OCI-LY7 (cell line): ENCODE measurements around the gene DNAAF8. TPM values are rescaled to one million over a fixed set of nuclear protein-coding genes. Genes with fewer than 3 reads are reported as not detected.
A peak's percentile ranks its signal among the peaks of the same experiment; 100 is the strongest.

ENCODE experiments used
- BruUV-seq: library from RNA; stranded (reverse); fragments of 400-500 nt; replicated peaks from 2 replicates; lab custom pipeline; 2021; lab: Mats Ljungman, UMichigan
- CTCF ChIA-PET: fragments of 300-600 bp; sonication (Branson Sonifier 250); formaldehyde crosslinking; loops from one replicate; lab custom pipeline; 2022; ENCODE audit warnings: antibody characterized with exemption; ENCODE audit not compliant: unreplicated experiment; lab: Charles Lee
- POLR2A ChIA-PET: fragments of 300-600 bp; sonication (Branson Sonifier 250); formaldehyde crosslinking; loops from one replicate; lab custom pipeline; 2022; ENCODE audit warnings: antibody characterized with exemption; lab: Charles Lee
- DNase-seq: peaks from one replicate; pipeline ENCODE4 v3.0.0-alpha.2; 2015; ENCODE audit warnings: low spot score
- H2AFZ ChIP-seq: fragments of 200-600 bp; sonication (generic), shearing (Covaris generic); 2 replicates; pipeline ENCODE4 v1.6.1; 2014; ENCODE audit warnings: mild to moderate bottlenecking, antibody characterized with exemption, low read length, moderate library complexity
- H3K27ac ChIP-seq: fragments of 200-600 bp; sonication (generic); 2 replicates; pipeline ENCODE4 v1.5.1; 2014; ENCODE audit warnings: mixed run types, low read depth, mild to moderate bottlenecking, moderate library complexity, low read length, inconsistent platforms; ENCODE audit not compliant: poor library complexity, severe bottlenecking
- H3K36me3 ChIP-seq: fragments of 200-600 bp; sonication (generic); 2 replicates; pipeline ENCODE4 v1.6.1; 2014; ENCODE audit warnings: mild to moderate bottlenecking, antibody characterized with exemption, low read length, moderate library complexity, mixed read lengths; ENCODE audit not compliant: insufficient read depth
- H3K4me1 ChIP-seq: fragments of 200-600 bp; sonication (generic); 2 replicates; pipeline ENCODE4 v1.5.1; 2014; ENCODE audit warnings: mild to moderate bottlenecking, low read length; ENCODE audit not compliant: insufficient read depth, poor library complexity, severe bottlenecking
- H3K4me2 ChIP-seq: fragments of 200-600 bp; sonication (generic); 2 replicates; pipeline ENCODE4 v1.6.1; 2014; ENCODE audit warnings: mild to moderate bottlenecking, low read length
- H3K4me3 ChIP-seq: fragments of 200-600 bp; sonication (generic); 2 replicates; pipeline ENCODE4 v1.5.1; 2014; ENCODE audit warnings: mild to moderate bottlenecking, low read depth, low read length; ENCODE audit not compliant: poor library complexity, severe bottlenecking
- H3K79me2 ChIP-seq: fragments of 200-600 bp; sonication (generic); 2 replicates; pipeline ENCODE4 v1.6.1; 2016; ENCODE audit warnings: low read depth, mild to moderate bottlenecking, low read length, moderate library complexity, mixed read lengths; ENCODE audit not compliant: insufficient read depth
- H3K9me2 ChIP-seq: fragments of 200-600 bp; sonication (generic); 2 replicates; pipeline ENCODE4 v1.6.1; 2016; ENCODE audit warnings: mild to moderate bottlenecking, low read length, mixed read lengths; ENCODE audit not compliant: insufficient read depth
- H3K9me3 ChIP-seq: fragments of 200-600 bp; sonication (generic); 2 replicates; pipeline ENCODE4 v1.6.1; 2014; ENCODE audit warnings: mild to moderate bottlenecking, mixed run types, low read length, mixed read lengths
- H4K20me1 ChIP-seq: fragments of 200-600 bp; sonication (generic); 2 replicates; pipeline ENCODE4 v1.6.1; 2014; ENCODE audit warnings: mild to moderate bottlenecking, antibody characterized with exemption, low read length, moderate library complexity, mixed read lengths; ENCODE audit not compliant: insufficient read depth
- EZH2phosphoT487 ChIP-seq: fragments of 200-600 bp; sonication (generic); IDR thresholded peaks from 2 replicates; pipeline ENCODE4 v1.6.1; 2018; ENCODE audit warnings: low read depth, borderline replicate concordance, mild to moderate bottlenecking, mixed run types, antibody characterized with exemption, low read length, moderate library complexity, mixed read lengths
- intact Hi-C: fragments of 100-400 bp; cut with micrococcal nuclease; formaldehyde crosslinking; loops from one replicate; pipeline ENCODE4 v1.10.0; 2022; ENCODE audit not compliant: unreplicated experiment
- total RNA-seq, 2 experiments: library from RNA; depleted of rRNA in 1 of 2; stranded (reverse); fragments of >200 nt in 1 of 2; shearing (Covaris generic) in 1 of 2; gene quantifications; 2 replicates each; pipeline ENCODE4 v1.2.3, GENCODE V29; 2014 to 2022
- TF ChIP-seq, protein P1 (sequence below): fragments of 200-600 bp; sonication (generic); conservative IDR thresholded peaks from 2 replicates; pipeline ENCODE4 v1.5.1; 2014; ENCODE audit warnings: mild to moderate bottlenecking, antibody characterized with exemption, low read length, moderate library complexity, mixed read lengths

The DNAAF8 gene
- total RNA-seq, 2 experiments from 2014 or later: 0.38 to 1.1 TPM

DNA sequence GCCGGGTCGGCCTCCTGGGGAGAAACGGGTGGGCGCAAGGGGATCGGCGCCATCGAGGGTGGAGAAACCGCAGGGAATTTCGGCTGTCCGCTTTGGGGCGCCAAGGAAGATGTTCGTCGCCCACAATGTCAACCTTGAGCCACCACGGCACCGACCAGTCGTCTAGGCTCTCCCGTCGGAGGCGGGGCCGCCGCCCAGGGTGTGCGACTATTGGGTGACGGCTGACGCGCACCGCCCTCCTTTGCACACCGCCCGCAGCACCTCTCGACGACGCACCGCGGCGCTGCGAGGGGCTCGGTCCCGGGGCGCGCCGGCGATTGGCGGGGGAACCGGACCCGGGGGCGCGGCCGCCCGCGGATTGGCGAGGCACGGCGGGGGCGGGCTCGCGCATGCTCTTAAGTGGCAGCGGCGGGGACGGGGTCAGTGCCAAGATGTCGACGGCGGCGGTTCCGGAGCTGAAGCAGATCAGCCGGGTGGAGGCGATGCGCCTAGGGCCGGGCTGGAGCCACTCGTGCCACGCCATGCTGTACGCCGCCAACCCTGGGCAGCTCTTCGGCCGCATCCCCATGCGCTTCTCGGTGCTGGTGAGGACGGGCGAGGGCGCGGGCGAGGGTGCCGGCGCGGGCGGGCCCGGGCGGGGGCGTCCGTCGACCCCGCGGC is 40.9 kb upstream of the DNAAF8 start, which contains the start of gene NUDT16L1:
NUDT16L1 (plus strand) TSS at position 267 of the 660 bp plus-strand sequence; CDS start at position 432, 165 bp downstream.
- TF ChIP-seq EZH2phosphoT487: no peak
- TF ChIP-seq, protein P1, sequence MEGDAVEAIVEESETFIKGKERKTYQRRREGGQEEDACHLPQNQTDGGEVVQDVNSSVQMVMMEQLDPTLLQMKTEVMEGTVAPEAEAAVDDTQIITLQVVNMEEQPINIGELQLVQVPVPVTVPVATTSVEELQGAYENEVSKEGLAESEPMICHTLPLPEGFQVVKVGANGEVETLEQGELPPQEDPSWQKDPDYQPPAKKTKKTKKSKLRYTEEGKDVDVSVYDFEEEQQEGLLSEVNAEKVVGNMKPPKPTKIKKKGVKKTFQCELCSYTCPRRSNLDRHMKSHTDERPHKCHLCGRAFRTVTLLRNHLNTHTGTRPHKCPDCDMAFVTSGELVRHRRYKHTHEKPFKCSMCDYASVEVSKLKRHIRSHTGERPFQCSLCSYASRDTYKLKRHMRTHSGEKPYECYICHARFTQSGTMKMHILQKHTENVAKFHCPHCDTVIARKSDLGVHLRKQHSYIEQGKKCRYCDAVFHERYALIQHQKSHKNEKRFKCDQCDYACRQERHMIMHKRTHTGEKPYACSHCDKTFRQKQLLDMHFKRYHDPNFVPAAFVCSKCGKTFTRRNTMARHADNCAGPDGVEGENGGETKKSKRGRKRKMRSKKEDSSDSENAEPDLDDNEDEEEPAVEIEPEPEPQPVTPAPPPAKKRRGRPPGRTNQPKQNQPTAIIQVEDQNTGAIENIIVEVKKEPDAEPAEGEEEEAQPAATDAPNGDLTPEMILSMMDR: 0 out of 2 replicates have a peak, but pooled peaks have one; percentile 36
- Histone ChIP-seq H3K4me3 (peak within 1 kb of the TSS; percentile 90), H3K79me2 (no peaks in the 10 kb centered on the region), H2AFZ (peak within 1 kb of the TSS; percentile 59), H3K27ac (peak within 1 kb of the TSS; percentile 44), H3K36me3 (peaks cover 29% of the 10 kb centered on the region; the same call in 1 of the 2 replicates), H3K4me2 (peak within 1 kb of the TSS; percentile 93), H3K9me3 (no peaks in the 10 kb centered on the region), H3K4me1 (peaks cover 12% of the 10 kb centered on the region), H4K20me1 (0 out of 2 replicates have a peak, but pooled peaks cover 4% of the 10 kb centered on the region), H3K9me2 (no peaks in the 10 kb centered on the region)
- DNase-seq: peak; percentile 97
- POLR2A ChIA-PET: interaction anchor here (0.5 kb wide), 1 partner anchor 368 kb away, joined by 4 read pairs; no protein-coding TSS in a partner anchor
- BruUV-seq: no TSS peak
- CTCF ChIA-PET: no interaction called here
- intact Hi-C loops: loop anchor here (2.0 kb wide), 1 partner anchor 41 kb away; the partner anchor contains the start of genes ANKS3 and DNAAF8

DNA sequence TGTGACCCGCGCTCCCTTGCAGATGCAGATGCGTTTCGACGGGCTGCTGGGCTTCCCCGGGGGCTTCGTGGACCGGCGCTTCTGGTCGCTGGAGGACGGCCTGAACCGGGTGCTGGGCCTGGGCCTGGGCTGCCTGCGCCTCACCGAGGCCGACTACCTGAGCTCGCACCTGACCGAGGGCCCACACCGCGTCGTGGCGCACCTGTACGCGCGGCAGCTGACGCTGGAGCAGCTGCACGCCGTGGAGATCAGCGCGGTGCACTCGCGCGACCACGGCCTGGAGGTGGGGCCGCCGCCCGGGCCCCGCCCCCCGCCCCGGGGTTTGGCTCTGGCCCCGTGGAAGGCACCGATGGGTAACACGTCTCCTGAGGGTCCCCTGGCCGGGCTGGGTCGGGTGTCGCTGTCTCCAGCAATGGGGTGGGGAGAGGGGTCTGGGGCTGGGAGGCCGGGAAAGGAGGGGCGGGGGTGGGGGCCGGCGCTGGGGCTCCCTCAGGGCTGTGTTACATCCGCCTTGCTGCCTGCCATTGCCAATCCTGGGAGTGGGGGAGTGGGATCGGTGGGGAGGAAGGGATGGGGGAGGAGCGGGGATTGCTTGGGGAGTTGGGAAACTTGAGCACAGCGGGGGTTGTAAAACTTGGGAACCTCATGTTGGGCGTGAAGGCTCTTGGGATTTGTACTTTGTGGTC is 40.2 kb upstream of the DNAAF8 start:
- Histone ChIP-seq H3K9me2 (no peaks in the 10 kb centered on the region), H3K4me1 (peaks cover 12% of the 10 kb centered on the region), H3K4me2 (peak overlapping the region; percentile 83), H3K36me3 (peaks cover 34% of the 10 kb centered on the region; the same call in 1 of the 2 replicates), H4K20me1 (0 out of 2 replicates have a peak, but pooled peaks cover 4% of the 10 kb centered on the region), H2AFZ (peak overlapping the region; percentile 59; the same call in 1 of the 2 replicates), H3K9me3 (no peaks in the 10 kb centered on the region), H3K4me3 (peak overlapping the region; percentile 90), H3K27ac (peak overlapping the region; percentile 44), H3K79me2 (no peaks in the 10 kb centered on the region)
- peak; percentile 56 for DNase-seq
- POLR2A ChIA-PET: interaction anchor here (0.6 kb wide), 1 partner anchor 52 kb away, joined by 3 read pairs; no protein-coding TSS in a partner anchor
- no peak for TF ChIP-seq EZH2phosphoT487
- TF ChIP-seq, protein P1: no peak; the same call in 1 of the 2 replicates
- BruUV-seq: no TSS peak
- intact Hi-C loops: loop anchor here (2.0 kb wide), 1 partner anchor 41 kb away; the partner anchor contains the start of genes ANKS3 and DNAAF8
- CTCF ChIA-PET: no interaction called here
